AG08396 (cell line): ENCODE data around the gene OTUD3.
A peak's percentile ranks its signal among the peaks of the same experiment; 100 is the strongest.
"Not testable (repeated sequence)": the region's sequence is repeated elsewhere in the genome, so short reads cannot be mapped to it uniquely, and the experiment has no call there.

ENCODE experiments used
- DNase-seq: peaks from one replicate; pipeline ENCODE4 v3.0.0; 2012; ENCODE audit warnings: low spot score, mixed read lengths

OTUD3 gene

DNA sequence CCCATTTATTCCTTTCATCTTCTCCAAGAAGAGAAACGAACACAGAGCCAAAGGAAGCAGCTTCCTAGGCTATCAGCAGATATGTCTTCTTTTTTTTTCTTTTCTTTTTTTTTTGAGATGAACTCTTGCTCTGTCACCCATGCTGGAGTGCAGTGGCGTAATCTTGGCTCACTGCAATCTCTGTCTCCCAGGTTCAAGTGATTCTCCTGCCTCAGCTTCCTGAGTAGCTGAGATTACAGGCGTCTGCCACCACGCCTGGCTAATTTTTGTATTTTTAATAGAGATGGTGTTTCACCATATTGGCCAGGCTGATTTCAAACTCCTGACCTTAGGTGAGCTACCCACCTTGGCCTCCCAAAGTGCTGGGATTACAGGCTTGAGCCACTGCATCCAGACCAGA lies 13.6 kb upstream of the OTUD3 start:
- DNase-seq, result not testable (repeated sequence)

GRCh38 chr1:19869453-19869852 lies 12.7 kb upstream of the OTUD3 start:
- DNase-seq, result not testable (repeated sequence)

GRCh38 chr1:19869929-19870328 lies 12.3 kb upstream of the OTUD3 start:
- DNase-seq, result peak; percentile 30

GRCh38 chr1:19872190-19872589 lies 10.0 kb upstream of the OTUD3 start:
- no peak for DNase-seq

- DNase-seq, result no peak
These were observed 4.9 kb upstream of the OTUD3 start for GRCh38 chr1:19877181-19877750.

- no peak for DNase-seq
These were observed 4.2 kb upstream of the OTUD3 start for GRCh38 chr1:19877821-19878636.

DNA sequence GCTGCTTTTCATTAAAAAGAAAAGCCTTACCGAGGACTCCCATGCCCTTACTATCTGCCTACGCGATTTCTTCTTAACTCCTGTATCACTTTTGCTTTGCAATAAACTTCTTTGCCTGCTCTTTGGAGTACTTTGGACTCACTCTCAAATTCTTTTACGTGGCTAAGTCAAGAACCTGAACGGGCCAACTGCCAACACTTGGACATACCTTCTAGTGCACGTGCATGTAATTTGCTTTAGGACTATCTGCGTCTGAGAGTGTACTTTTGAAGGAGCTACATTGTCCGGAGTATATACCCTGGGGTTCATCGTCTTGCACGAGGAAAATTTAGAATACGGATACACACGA lies 3.6 kb upstream of the OTUD3 start:
- no peak for DNase-seq

GRCh38 chr1:19879227-19879626 lies 3.0 kb upstream of the OTUD3 start:
- no peak for DNase-seq

GRCh38 chr1:19879661-19880060 lies 2.5 kb upstream of the OTUD3 start:
- DNase-seq, result no peak

GRCh38 chr1:19880841-19881240 lies 1.4 kb upstream of the OTUD3 start:
- DNase-seq, result not testable (repeated sequence)

DNA sequence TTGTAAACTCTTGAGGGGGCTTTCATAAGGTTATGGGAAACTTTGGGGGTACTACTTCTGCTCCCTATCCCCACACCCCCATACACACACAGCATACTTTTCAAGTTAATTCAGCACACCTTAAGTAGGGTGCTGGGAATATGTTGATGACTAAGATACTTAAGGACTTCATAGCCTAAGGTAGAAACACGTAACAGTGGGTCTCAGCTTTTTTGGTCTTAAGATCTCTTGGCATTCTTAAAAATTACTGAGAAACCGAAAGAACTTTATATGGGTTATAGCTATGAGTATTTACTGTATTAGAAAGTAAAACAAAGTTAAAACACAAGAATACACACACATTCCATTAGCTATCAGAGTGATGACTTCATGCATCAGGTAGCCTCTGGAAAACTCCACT lies 2.1 kb downstream of the OTUD3 start:
- no peak for DNase-seq

DNA sequence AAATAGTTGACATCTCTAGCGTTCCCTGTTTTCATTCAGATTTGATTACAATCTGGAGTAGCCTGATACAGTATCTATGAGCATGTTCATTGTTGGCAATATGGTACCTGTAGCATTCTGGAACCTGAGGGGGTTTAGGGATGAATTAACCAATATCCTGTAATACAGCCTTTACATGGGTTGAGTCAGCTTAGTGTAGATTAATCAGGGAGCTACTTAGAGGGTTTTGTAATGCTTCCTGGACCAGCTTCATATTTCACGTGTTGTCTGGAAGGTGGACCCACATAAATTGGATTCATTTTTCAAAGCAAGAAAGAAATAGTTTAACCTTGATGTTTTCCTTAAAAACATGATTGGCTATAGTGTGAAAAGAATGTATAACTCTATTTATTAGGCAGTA lies 3.6 kb downstream of the OTUD3 start:
- DNase-seq, result no peak

- DNase-seq, result no peak
These were observed 5.9 kb downstream of the OTUD3 start for GRCh38 chr1:19888112-19888511.

DNA sequence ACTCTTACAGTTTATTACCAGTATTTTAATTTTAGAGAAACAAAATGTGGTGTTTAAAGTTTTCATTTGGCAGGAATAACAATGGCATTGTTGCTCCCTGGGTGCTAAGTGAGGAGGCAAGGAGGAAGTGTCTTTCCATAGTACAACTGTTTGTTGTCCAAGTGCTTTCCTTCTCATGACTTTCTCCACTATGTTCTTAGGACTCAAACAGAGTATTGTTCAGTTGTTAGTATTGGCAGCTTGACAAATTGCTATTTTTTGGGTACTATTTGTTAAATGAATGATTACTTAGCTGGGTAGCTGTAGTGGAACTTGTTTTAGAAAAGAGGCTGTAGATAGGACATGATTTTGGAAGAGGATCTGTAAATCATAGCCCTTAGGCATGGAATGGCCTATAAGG lies 7.5 kb downstream of the OTUD3 start:
- no peak for DNase-seq

GRCh38 chr1:19892129-19892528 lies 9.9 kb downstream of the OTUD3 start:
- no peak for DNase-seq

DNA sequence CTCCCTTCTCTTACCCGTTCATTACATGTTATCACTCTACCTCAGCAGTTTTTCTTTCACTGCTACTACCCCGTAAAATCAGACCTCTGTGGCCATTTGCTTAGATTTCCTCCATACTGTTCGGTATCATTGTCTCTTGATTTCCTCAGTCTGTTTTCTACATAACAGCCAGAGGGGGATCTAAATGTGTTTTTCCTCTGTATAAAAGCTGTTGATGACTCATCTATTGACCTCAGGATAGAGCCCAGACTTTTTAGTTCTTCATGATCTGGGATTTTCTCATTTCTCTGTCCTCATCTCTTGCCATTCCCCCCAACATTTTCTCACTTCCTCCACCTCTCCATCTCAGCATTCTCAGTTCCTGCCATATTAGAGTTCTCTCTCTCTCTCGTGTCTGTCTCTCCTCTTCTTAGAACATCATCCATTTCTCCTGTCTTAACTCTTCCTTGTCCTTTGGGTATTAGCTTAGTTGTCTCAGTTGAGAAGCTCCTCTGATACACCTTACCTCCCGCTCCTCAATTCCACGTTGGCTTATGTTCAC lies 10.5 kb downstream of the OTUD3 start:
- DNase-seq, result no peak

GRCh38 chr1:19893687-19894086 lies 11.5 kb downstream of the OTUD3 start:
- DNase-seq, result no peak

DNA sequence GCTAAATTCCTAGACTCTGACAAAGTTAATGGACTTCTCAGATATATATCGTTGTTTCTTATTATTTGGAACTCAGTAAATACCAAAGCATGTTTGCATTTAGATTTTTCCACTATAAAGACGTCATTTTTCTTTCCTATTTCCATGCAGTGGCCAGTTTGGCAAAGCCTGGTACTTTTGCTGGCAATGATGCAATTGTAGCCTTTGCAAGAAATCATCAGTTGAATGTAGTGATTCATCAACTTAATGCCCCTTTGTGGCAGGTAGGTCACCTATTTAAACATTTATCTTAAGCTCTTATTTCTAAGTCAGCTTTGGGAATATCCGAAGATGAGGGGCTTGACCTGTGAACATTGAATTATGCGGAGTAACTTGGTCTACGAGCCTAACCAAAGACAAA lies 12.0 kb downstream of the OTUD3 start:
- DNase-seq, result no peak

GRCh38 chr1:19901653-19902052 lies 19.5 kb downstream of the OTUD3 start:
- DNase-seq, result no peak

DNA sequence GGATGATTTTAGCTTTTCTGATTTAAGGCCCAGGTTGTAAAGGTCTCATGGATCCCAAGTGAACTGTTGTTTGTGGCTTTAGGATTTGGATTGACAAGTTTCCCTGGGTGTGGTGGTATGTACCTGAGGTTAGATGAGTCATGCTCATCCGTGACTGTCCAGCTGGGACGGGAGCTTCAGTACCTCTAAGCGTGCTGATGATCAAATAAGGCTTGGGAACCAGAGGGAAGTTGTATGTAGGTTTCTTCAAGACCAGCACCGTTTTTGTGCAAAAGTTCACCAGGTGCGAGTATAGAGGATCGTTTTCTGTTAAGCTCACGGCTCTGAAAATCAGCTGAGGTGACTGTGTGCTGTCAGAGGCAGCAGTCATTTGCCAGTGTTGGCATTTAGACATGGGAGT lies 21.4 kb downstream of the OTUD3 start:
- no peak for DNase-seq

DNA sequence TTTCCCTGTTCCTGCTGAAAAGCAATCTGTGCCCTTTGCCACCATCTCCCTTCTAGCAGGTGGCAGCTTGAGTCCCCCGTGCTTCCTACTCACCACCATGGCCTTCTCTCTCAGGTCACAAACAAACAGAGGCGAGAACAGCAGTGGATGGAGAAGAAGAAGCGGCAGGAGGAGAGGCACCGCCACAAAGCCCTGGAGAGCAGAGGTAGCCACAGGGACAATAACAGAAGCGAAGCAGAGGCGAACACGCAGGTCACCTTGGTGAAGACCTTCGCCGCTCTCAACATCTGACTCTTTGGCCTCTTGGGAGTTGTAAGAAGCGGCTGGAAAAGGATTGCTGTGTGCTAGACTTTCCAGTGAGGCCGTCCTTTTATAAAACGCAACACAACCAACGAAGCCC lies 25.3 kb downstream of the OTUD3 start:
- no peak for DNase-seq

DNA sequence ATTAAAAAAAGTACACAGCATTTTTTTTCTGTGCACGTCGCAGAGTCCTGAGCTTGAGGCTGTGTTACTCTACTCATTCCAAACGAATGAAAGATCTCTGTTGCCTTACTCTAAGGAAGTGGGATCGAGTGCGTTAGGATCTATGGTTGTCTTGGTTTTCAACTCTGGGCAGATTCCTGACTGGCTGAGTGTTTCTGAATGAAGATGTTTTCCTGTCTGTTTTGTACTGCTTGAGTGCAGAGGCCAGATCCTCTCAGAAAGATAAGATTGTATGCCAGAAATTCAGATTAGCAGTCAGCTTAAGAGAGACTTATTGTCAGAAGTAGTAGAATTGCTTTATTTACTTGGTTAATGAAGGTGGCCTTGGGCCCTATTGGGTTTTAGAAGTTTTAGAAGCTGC lies 27.2 kb downstream of the OTUD3 start:
- no peak for DNase-seq

DNA sequence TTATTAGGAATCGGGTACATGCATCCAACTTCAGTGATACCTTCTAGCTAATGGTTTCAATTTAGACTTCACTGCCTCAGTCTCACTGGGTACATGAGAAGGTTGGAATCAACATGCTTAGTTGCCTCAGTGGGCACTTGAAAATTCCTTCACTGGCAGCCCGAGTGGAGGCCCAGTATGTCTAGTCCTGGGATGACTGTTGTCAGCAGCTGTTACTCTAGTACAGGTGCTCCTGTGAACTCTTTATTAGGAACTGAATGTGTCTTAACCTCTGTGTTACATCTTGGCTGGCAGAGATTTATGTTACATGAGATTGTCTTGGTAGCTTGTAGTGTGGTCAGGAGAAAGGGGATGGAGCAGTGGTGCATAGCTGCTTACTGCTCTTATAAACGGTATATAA lies 27.8 kb downstream of the OTUD3 start:
- no peak for DNase-seq

GRCh38 chr1:19910650-19911049 lies 28.5 kb downstream of the OTUD3 start:
- no peak for DNase-seq
